GM20000 (cell line): ENCODE results near the gene CD48.
"Not testable (repeated sequence)": the region's sequence is repeated elsewhere in the genome, so short reads cannot be mapped to it uniquely, and the experiment has no call there.

Source experiments
- DNase-seq: peaks from one replicate; pipeline ENCODE4 v3.0.0; 2012; ENCODE audit warnings: low spot score
- CTCF ChIP-seq: IDR thresholded peaks from 2 replicates; pipeline ENCODE4 v1.5.1; 2012; ENCODE audit warnings: mild to moderate bottlenecking, control low read depth; ENCODE audit errors: extremely low read depth, missing control alignments

CD48 gene

GRCh38 chr1:160731990-160732389 is 20.4 kb upstream of the CD48 start:
- TF ChIP-seq CTCF, result no peak
- no peak for DNase-seq

DNA sequence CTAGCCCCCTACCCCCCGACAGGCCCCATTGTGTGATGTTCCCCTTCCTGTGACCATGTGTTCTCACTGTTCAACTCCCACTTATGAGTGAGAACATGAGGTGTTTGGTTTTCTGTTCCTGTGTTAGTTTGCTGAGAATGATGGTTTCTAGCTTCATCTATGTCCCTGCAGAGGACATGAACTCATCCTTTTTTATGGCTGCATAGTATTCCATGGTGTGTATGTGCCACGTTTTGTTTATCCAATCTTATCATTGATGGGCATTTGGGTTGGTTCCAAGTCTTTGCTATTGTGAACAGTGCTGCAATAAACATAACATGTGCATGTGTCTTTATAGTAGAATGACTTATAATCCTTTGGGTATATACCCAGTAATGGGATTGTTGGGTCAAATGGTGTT is 19.9 kb upstream of the CD48 start:
- DNase-seq, result not testable (repeated sequence)

- no peak for DNase-seq
- TF ChIP-seq CTCF, result no peak
Observed at GRCh38 chr1:160727316-160727640, 15.7 kb upstream of the CD48 start.

- peak; percentile 60 for TF ChIP-seq CTCF
- peak; percentile 58 for DNase-seq
Observed at GRCh38 chr1:160726498-160727315, 15.1 kb upstream of the CD48 start.

DNA sequence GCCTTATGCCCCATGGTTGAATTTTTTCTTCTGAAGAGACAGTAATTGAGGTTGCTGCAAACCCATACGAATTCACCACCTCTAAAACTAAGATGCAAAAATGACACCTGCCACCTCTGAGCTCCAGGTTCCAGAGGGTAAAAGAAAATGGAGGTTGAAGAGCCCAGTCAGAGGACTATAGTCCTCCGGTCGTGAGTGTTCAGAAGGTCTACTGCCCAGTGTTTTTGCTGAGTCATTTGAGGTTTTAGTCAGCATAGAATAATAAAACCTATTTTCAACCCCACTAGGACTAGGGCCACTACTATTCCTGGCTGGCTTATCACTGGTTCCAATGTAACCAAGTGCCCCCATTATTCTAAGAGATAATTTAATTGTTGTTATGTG is 14.5 kb upstream of the CD48 start:
- no peak for TF ChIP-seq CTCF
- no peak for DNase-seq

- DNase-seq, result no peak
Observed at GRCh38 chr1:160724465-160725242, 13.0 kb upstream of the CD48 start.

GRCh38 chr1:160723332-160723731 is 11.7 kb upstream of the CD48 start:
- no peak for TF ChIP-seq CTCF
- no peak for DNase-seq

More at GRCh38 chr1:160724465-160725242, 13.0 kb upstream of the CD48 start:
- TF ChIP-seq CTCF, result no peak
